Occipital lobe (tissue), 2 donors: ENCODE results near the gene DEFB114. TPM values are rescaled to one million over a fixed set of nuclear protein-coding genes. Genes with fewer than 3 reads are reported as not detected.

ENCODE experiments used
- DNase-seq: peaks from one replicate; lab custom pipeline; 2025; lab: John Stamatoyannopoulos, UW
- total RNA-seq: library from RNA; depleted of rRNA; stranded (reverse); fragments of >200 nt; gene quantifications from one replicate; pipeline ENCODE4 v1.2.3, GENCODE V29; 2014

DEFB114 gene
- total RNA-seq, 1 donor from 2014 or later: not detected

- no peak for DNase-seq
Measured at GRCh38 chr6:49937017-49937416, 26.9 kb downstream of the DEFB114 start.

GRCh38 chr6:49935387-49935786 is 28.6 kb downstream of the DEFB114 start:
- no peak for DNase-seq

- no peak for DNase-seq
Measured at GRCh38 chr6:49934770-49935169, 29.2 kb downstream of the DEFB114 start.

GRCh38 chr6:49933526-49933925 is 30.4 kb downstream of the DEFB114 start:
- no peak for DNase-seq

GRCh38 chr6:49929340-49929739 is 34.6 kb downstream of the DEFB114 start:
- DNase-seq: no peak

- DNase-seq: no peak
Measured at GRCh38 chr6:49923826-49924225, 40.1 kb downstream of the DEFB114 start.

- DNase-seq: no peak
Measured at GRCh38 chr6:49919935-49920644, 43.9 kb downstream of the DEFB114 start.

- no peak for DNase-seq
Measured at GRCh38 chr6:49919261-49919660, 44.7 kb downstream of the DEFB114 start.

GRCh38 chr6:49918787-49919186 is 45.2 kb downstream of the DEFB114 start:
- DNase-seq: no peak

- DNase-seq: no peak
Measured at GRCh38 chr6:49915035-49915434, 48.9 kb downstream of the DEFB114 start.

GRCh38 chr6:49913636-49914375 is 50.2 kb downstream of the DEFB114 start:
- no peak for DNase-seq

GRCh38 chr6:49912196-49912595 is 51.8 kb downstream of the DEFB114 start:
- DNase-seq: no peak

- no peak for DNase-seq
Measured at GRCh38 chr6:49911252-49911651, 52.7 kb downstream of the DEFB114 start.

Other genes starting within 250 kb of the DEFB114 start
- gene CRISP3, start 219.8 kb downstream of the DEFB114 start, total RNA-seq: 0.16 TPM
- gene PGK2, start 176.9 kb downstream of the DEFB114 start, total RNA-seq: not detected
- gene CRISP1, start 97.6 kb downstream of the DEFB114 start, total RNA-seq: not detected
- gene DEFB113, start 5.5 kb upstream of the DEFB114 start, total RNA-seq: not detected
- gene DEFB110, start 57.8 kb upstream of the DEFB114 start, total RNA-seq: not detected
- gene DEFB112, start 85.8 kb upstream of the DEFB114 start, total RNA-seq: not detected